HepG2 (cell line): ENCODE data around the gene ATE1. TPM values are rescaled to one million over a fixed set of nuclear protein-coding genes. Genes with fewer than 3 reads are reported as not detected.

ENCODE experiments used
- ARID2 ChIP-seq: sonication (generic); formaldehyde crosslinking; IDR thresholded peaks from 2 replicates; pipeline ENCODE4 v1.8.1; 2022; ENCODE audit warnings: mild to moderate bottlenecking, missing genetic modification reagents, borderline replicate concordance
- ATAD3A ChIP-seq: sonication (generic); formaldehyde crosslinking; IDR thresholded peaks from 2 replicates; pipeline ENCODE4 v1.4.0; 2020; ENCODE audit warnings: missing genetic modification reagents
- FOXJ3 ChIP-seq: sonication (generic); formaldehyde crosslinking; IDR thresholded peaks from 2 replicates; pipeline ENCODE4 v1.4.0; 2020; ENCODE audit warnings: missing genetic modification reagents, mild to moderate bottlenecking, borderline replicate concordance
- HNRNPK ChIP-seq: fragments of 200-400 bp; formaldehyde crosslinking; IDR thresholded peaks from 2 replicates; pipeline ENCODE4 v1.6.1; 2018; ENCODE audit warnings: low read length, low read depth, moderate library complexity, mild to moderate bottlenecking; ENCODE audit not compliant: poor library complexity, severe bottlenecking
- IKZF1 ChIP-seq: fragments of 450-650 bp; IDR thresholded peaks from 2 replicates; pipeline ENCODE4 v1.7.1; 2016
- KMT2A ChIP-seq: sonication (generic); formaldehyde crosslinking; IDR thresholded peaks from 2 replicates; pipeline ENCODE4 v1.4.0; 2020; ENCODE audit warnings: missing genetic modification reagents
- MTA1 ChIP-seq: sonication (generic); formaldehyde crosslinking; IDR thresholded peaks from 2 replicates; pipeline ENCODE4 v1.4.0; 2020; ENCODE audit warnings: missing genetic modification reagents, mild to moderate bottlenecking, borderline replicate concordance
- PCBP1 ChIP-seq: fragments of 200-400 bp; formaldehyde crosslinking; IDR thresholded peaks from 2 replicates; pipeline ENCODE4 v1.6.1; 2017; ENCODE audit warnings: mild to moderate bottlenecking, low read depth, low read length, borderline replicate concordance
- POGK ChIP-seq: sonication (generic); formaldehyde crosslinking; conservative IDR thresholded peaks from 2 replicates; pipeline ENCODE4 v1.8.0; 2022; ENCODE audit warnings: mild to moderate bottlenecking, moderate library complexity, missing genetic modification reagents
- SATB2 ChIP-seq: sonication (generic); formaldehyde crosslinking; IDR thresholded peaks from 2 replicates; pipeline ENCODE4 v1.5.0; 2020; ENCODE audit warnings: missing genetic modification reagents
- TEAD2 ChIP-seq: sonication (generic); formaldehyde crosslinking; IDR thresholded peaks from 2 replicates; pipeline ENCODE4 v1.9.0; 2021; ENCODE audit warnings: missing genetic modification reagents
- THAP11 ChIP-seq: IDR thresholded peaks from 2 replicates; pipeline ENCODE4 v1.6.1; 2016; ENCODE audit warnings: missing biosample characterization, missing genetic modification reagents
- TRIM24 ChIP-seq: sonication (generic); formaldehyde crosslinking; IDR thresholded peaks from 2 replicates; pipeline ENCODE4 v1.8.0; 2022; ENCODE audit warnings: mild to moderate bottlenecking, missing genetic modification reagents
- ZBTB7B ChIP-seq: sonication (generic); formaldehyde crosslinking; IDR thresholded peaks from 2 replicates; pipeline ENCODE4 v1.4.0; 2020; ENCODE audit warnings: missing genetic modification reagents
- ZMYM3 ChIP-seq: sonication (generic); formaldehyde crosslinking; IDR thresholded peaks from 2 replicates; pipeline ENCODE4 v1.5.1; 2020; ENCODE audit warnings: mild to moderate bottlenecking, missing genetic modification reagents
- ZMYM4 ChIP-seq: sonication (generic); formaldehyde crosslinking; IDR thresholded peaks from 2 replicates; pipeline ENCODE4 v1.8.1; 2023; ENCODE audit warnings: mild to moderate bottlenecking, missing genetic modification reagents
- ZNF136 ChIP-seq: sonication (generic); formaldehyde crosslinking; IDR thresholded peaks from 2 replicates; pipeline ENCODE4 v1.8.1; 2022; ENCODE audit warnings: low read depth, mild to moderate bottlenecking, moderate library complexity, missing genetic modification reagents
- ZNF276 ChIP-seq: sonication (generic); formaldehyde crosslinking; IDR thresholded peaks from 2 replicates; pipeline ENCODE4 v1.4.0; 2020; ENCODE audit warnings: mild to moderate bottlenecking, low read depth, missing genetic modification reagents
- ZNF550 ChIP-seq: sonication (generic); formaldehyde crosslinking; IDR thresholded peaks from 2 replicates; pipeline ENCODE4 v1.4.0; 2020; ENCODE audit warnings: mild to moderate bottlenecking, missing genetic modification reagents, borderline replicate concordance
- ZNF556 ChIP-seq: sonication (generic); formaldehyde crosslinking; IDR thresholded peaks from 2 replicates; pipeline ENCODE4 v1.4.0; 2020; ENCODE audit warnings: mild to moderate bottlenecking, missing genetic modification reagents, borderline replicate concordance
- ZNF563 ChIP-seq: sonication (generic); formaldehyde crosslinking; IDR thresholded peaks from 2 replicates; pipeline ENCODE4 v1.8.0; 2022; ENCODE audit warnings: mild to moderate bottlenecking, moderate library complexity, missing genetic modification reagents
- ZNF83 ChIP-seq: sonication (generic); formaldehyde crosslinking; IDR thresholded peaks from 2 replicates; pipeline ENCODE4 v1.4.0; 2020; ENCODE audit warnings: missing genetic modification reagents, mild to moderate bottlenecking, borderline replicate concordance
- ZSCAN21 ChIP-seq: sonication (generic); formaldehyde crosslinking; IDR thresholded peaks from 2 replicates; pipeline ENCODE4 v1.8.0; 2022; ENCODE audit warnings: mild to moderate bottlenecking, missing genetic modification reagents, moderate library complexity, borderline replicate concordance
- polyA plus RNA-seq, 8 experiments: library from polyadenylated mRNA; depleted of rRNA in 3 of 8; stranded (reverse) in 7 of 8; unstranded in 1 of 8; fragments of >200 nt; fragmentation: Illumina TruSeq in 4 of 8; extraction: Trizol in 4 of 8; gene quantifications; 2 replicates each; pipeline versions ENCODE4 v1.2.1 to v1.2.3, GENCODE V29; 2011 to 2016; ENCODE audit warnings: low read depth in 4 of 8, missing spikeins in 1 of 8, mixed read lengths in 1 of 8; ENCODE audit not compliant: insufficient read depth in 1 of 8
- total RNA-seq, 5 experiments: library from RNA; depleted of rRNA; stranded (reverse); fragments of >200 nt; fragmentation: Illumina TruSeq; extraction: Trizol; gene quantifications; 2 replicates each; pipeline ENCODE4 v1.2.3, GENCODE V29; 2016; ENCODE audit warnings: low read depth in 1 of 5
- TF ChIP-seq, protein P1 (sequence below): fragments of 450-650 bp; IDR thresholded peaks from 2 replicates; pipeline ENCODE4 v1.6.1; 2017; ENCODE audit warnings: mild to moderate bottlenecking
- TF ChIP-seq, protein P2 (sequence below): sonication (generic); formaldehyde crosslinking; IDR thresholded peaks from 2 replicates; pipeline ENCODE4 v1.5.0; 2020; ENCODE audit warnings: missing genetic modification reagents

The ATE1 gene
- total and polyA plus RNA-seq, 2 of the 13 experiments (the other 11 are each of a cell fraction or from before 2014, with no cell fraction given) = 17.5 to 42.2 TPM

GRCh38 chr10:121928528-121928884 is 675 bp upstream of the ATE1 start (continued):
- TF ChIP-seq, protein P1, sequence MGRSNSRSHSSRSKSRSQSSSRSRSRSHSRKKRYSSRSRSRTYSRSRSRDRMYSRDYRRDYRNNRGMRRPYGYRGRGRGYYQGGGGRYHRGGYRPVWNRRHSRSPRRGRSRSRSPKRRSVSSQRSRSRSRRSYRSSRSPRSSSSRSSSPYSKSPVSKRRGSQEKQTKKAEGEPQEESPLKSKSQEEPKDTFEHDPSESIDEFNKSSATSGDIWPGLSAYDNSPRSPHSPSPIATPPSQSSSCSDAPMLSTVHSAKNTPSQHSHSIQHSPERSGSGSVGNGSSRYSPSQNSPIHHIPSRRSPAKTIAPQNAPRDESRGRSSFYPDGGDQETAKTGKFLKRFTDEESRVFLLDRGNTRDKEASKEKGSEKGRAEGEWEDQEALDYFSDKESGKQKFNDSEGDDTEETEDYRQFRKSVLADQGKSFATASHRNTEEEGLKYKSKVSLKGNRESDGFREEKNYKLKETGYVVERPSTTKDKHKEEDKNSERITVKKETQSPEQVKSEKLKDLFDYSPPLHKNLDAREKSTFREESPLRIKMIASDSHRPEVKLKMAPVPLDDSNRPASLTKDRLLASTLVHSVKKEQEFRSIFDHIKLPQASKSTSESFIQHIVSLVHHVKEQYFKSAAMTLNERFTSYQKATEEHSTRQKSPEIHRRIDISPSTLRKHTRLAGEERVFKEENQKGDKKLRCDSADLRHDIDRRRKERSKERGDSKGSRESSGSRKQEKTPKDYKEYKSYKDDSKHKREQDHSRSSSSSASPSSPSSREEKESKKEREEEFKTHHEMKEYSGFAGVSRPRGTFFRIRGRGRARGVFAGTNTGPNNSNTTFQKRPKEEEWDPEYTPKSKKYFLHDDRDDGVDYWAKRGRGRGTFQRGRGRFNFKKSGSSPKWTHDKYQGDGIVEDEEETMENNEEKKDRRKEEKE = no peak
- TF ChIP-seq ZNF556 (CRISPR knock-in tag) (no peak), ZNF136 (CRISPR knock-in tag) (no peak), ZNF276 (CRISPR knock-in tag) (no peak), ZBTB7B (CRISPR knock-in tag) (no peak), FOXJ3 (no peak), ZSCAN21 (CRISPR knock-in tag) (no peak), PCBP1 (0 out of 2 replicates have a peak, but pooled peaks have one; percentile 13), IKZF1 (no peak), SATB2 (CRISPR knock-in tag) (0 out of 2 replicates have a peak, but pooled peaks have one; percentile 62), MTA1 (CRISPR knock-in tag) (no peak), TRIM24 (CRISPR knock-in tag) (no peak), TEAD2 (no peak), POGK (CRISPR knock-in tag) (no peak), HNRNPK (no peak), ZNF563 (CRISPR knock-in tag) (no peak), ATAD3A (CRISPR knock-in tag) (no peak), ZMYM4 (CRISPR knock-in tag) (no peak), ZNF550 (CRISPR knock-in tag) (no peak), THAP11 (CRISPR knock-in tag) (no peak), ZNF83 (no peak), KMT2A (CRISPR knock-in tag) (no peak), ZMYM3 (CRISPR knock-in tag) (peak; percentile 65; the same call in 1 of the 2 replicates), ARID2 (CRISPR knock-in tag) (no peak)
- TF ChIP-seq, protein P2, sequence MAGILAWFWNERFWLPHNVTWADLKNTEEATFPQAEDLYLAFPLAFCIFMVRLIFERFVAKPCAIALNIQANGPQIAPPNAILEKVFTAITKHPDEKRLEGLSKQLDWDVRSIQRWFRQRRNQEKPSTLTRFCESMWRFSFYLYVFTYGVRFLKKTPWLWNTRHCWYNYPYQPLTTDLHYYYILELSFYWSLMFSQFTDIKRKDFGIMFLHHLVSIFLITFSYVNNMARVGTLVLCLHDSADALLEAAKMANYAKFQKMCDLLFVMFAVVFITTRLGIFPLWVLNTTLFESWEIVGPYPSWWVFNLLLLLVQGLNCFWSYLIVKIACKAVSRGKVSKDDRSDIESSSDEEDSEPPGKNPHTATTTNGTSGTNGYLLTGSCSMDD (CRISPR knock-in tag) = no peak
